ENCODE data around the gene ZNF543.
A peak's percentile ranks its signal among the peaks of the same experiment; 100 is the strongest.

The ZNF543 gene

DNA sequence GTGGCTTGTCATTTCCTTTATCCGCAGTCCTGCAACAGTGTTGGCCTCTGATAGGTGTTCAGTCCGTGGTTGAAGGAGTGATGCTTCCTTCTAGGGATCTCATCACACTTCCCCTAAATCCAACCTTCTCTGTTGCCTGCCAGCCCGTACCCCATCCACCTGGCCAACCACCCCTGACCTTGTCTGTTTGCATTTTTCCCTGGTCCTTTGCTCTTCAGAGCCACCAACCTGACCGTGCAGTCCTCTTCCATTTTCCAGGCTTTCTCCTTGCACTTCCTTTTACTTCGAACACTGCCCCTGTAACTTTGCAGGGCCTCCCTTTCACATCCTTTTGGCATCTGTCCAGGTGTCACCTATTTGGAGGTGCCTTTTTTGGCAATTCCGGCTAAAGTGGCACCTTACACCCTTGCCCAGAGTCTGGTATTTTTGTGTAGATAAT is 39.3 kb upstream of the ZNF543 start:
- TF ChIP-seq, protein P1, sequence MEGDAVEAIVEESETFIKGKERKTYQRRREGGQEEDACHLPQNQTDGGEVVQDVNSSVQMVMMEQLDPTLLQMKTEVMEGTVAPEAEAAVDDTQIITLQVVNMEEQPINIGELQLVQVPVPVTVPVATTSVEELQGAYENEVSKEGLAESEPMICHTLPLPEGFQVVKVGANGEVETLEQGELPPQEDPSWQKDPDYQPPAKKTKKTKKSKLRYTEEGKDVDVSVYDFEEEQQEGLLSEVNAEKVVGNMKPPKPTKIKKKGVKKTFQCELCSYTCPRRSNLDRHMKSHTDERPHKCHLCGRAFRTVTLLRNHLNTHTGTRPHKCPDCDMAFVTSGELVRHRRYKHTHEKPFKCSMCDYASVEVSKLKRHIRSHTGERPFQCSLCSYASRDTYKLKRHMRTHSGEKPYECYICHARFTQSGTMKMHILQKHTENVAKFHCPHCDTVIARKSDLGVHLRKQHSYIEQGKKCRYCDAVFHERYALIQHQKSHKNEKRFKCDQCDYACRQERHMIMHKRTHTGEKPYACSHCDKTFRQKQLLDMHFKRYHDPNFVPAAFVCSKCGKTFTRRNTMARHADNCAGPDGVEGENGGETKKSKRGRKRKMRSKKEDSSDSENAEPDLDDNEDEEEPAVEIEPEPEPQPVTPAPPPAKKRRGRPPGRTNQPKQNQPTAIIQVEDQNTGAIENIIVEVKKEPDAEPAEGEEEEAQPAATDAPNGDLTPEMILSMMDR (IDR thresholded peaks at IDR 0.05; ENCODE audit: low read depth, low read length) = no peak
- no peak for DNase-seq (ENCODE audit: extremely low read depth, low read depth)

DNA sequence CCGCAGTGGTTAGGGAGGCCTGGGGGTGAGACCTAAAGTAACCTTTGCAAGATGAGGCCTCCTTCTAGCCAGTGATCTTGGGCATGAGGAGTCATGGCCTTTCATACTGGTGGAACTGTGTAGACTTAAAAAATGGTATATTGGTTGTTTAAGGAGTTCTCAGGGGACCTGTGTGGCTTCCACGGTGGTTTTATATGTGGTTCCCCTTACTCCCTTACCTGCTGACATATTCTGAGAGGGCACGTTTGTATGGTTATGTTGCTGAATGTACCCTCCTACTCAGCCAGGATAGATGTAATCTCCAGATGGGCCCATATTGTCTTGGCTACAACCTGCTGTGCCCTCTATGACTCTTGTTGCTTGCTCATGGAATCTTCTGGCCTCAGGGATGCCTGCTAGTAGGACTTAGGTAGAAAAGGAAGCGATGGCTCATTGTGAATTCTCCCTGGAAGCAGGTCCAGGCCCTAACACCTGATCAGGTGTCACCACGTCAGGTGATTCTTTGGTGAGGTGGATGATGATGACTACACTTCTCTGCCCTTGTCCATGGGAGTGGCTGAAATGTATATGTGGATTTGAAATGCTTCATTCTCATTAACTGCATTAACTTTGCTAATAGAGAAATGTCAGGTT is 38.1 kb upstream of the ZNF543 start:
- DNase-seq (ENCODE audit: extremely low read depth, low read depth) = no peak
- TF ChIP-seq, protein P1 (IDR thresholded peaks at IDR 0.05; ENCODE audit: low read depth, low read length) = no peak

DNA sequence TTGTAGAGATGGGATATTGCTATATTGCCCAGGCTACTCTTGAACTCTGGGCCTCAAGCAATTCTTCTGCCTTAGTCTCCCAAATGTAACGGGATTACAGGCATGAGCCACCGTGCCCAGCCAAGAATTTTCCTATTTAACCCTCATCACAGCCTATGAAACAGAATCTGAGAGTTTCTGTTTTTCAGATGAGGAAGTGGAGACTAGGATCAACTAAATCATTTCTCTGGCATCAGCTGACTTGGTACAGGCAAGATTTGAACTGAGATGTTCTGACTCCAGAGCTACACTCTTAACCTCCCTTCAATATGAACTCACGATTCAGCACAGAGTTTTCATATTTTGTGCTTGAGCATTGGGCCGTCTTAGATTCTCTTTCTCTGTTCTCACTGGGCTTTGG is 31.9 kb upstream of the ZNF543 start:
- no peak for DNase-seq (ENCODE audit: extremely low read depth, low read depth)
- TF ChIP-seq, protein P1 (IDR thresholded peaks at IDR 0.05; ENCODE audit: low read depth, low read length) = no peak

DNA sequence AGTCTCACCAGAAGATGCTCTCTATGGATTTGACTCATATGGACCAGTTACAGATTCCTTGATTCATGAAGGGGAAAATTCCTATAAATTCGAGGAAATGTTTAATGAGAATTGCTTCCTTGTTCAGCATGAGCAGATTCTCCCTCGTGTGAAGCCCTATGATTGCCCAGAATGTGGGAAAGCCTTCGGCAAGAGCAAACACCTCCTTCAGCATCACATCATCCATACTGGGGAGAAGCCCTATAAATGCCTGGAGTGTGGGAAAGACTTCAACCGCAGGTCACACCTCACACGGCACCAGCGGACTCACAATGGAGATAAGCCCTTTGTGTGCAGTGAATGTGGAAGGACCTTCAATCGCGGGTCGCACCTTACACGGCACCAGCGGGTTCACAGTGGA is 29.3 kb upstream of the ZNF543 start:
- DNase-seq (ENCODE audit: extremely low read depth, low read depth) = no peak
- TF ChIP-seq, protein P1 (IDR thresholded peaks at IDR 0.05; ENCODE audit: low read depth, low read length) = no peak

DNA sequence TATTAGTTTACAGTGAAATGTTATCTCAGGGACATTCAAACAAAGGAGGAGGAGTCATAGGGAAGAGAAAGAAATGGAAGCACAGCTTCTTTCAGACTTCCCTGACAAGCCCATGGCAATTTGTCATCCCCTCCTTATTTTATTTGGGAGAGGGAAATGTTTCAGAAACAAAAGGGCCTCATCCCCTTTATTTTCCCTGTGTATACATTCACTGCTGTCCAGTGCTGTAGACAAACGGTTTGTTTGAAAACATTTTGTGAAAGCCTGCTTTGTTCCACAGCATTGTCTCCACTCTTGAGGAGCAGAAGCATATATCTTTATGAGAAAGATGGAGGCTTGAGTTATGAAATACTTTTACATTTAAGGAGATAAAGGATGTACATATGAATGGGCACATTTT is 27.7 kb upstream of the ZNF543 start:
- no peak for DNase-seq (ENCODE audit: extremely low read depth, low read depth)
- TF ChIP-seq, protein P1 (IDR thresholded peaks at IDR 0.05; ENCODE audit: low read depth, low read length) = no peak

DNA sequence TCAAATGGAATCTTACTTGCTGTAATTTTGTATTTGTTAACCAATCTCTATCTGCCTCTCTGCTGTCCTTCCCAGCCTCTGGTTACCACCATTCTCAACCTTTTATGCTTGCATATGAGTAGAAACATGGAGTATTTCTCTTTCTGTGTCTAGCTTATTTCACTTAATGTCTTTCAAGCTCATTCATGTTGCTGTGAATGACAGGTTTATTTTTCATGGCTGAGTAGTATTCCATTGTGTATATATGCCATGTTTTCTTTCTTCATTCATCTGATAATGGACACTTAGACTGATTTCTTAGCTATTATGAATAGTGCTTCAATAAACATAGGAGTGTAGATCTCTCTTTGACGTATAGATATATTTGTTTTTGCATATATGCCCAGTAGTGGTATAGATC is 26.6 kb upstream of the ZNF543 start:
- TF ChIP-seq, protein P1 (IDR thresholded peaks at IDR 0.05; ENCODE audit: low read depth, low read length) = no peak
- DNase-seq (ENCODE audit: extremely low read depth, low read depth) = no peak

DNA sequence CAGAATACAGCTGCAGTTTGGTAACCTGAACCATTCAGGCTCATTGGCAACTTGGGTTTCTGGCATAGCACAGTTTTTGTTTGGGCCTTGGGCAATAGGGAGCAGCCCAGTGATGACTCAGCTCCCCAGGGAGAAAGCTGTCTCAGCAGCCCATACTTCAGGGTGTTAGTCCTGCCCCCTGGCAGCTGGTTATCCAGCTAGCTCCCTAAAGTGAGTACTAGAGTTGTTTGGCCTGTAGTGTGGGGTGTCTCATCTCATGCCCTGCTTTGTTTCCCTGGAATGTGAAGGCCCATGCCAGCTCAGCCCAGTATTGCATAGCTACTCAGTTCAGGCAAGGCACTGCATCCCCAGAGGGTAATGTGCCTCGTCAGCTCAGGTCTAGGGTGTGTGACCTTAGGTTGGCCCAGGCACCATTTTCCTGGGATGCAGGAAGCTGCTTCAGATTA is 18.2 kb upstream of the ZNF543 start:
- TF ChIP-seq, protein P1 (IDR thresholded peaks at IDR 0.05; ENCODE audit: low read depth, low read length) = no peak; the same call in 1 of the 2 replicates
- peak; percentile 86 for DNase-seq (ENCODE audit: extremely low read depth, low read depth)
